ENCODE results near the gene RRP1. TPM values are rescaled to one million over a fixed set of nuclear protein-coding genes. Genes with fewer than 3 reads are reported as not detected.

RRP1 gene
- total and polyA plus RNA-seq, 2 of the 13 experiments (the other 11 are each of a cell fraction or from before 2014, with no cell fraction given) = 20.1 to 35.1 TPM

DNA sequence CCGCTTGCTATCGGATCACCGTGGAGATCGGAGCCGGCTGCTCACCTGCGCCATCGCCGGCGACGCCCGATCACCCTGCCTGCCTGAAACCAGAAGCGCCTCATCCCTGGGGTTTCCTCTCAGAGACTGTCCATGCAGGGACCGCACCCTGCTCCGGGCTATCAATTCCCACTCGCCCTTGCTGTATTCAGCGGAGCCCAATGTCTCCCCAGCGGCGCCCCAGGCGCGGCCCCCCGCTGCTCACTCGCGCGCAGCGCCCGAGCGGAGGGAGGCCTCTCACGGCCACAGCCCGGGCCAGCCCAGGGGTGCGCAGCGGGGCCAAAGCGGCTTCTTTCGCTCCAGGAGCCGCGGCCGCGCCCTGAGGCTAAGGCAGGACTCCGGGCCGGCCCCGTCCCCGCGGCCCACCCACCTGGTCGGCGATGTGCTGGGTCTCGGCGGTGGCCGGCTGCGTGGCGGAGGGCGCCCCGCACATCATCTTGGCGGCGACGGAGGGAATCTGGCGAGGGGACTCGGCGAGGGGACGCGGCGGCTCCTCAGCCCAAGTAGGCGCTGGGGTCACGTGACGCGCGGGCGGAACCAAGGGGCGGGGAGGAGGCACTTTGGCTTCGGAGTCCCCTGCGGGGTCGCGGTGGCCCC, 13.5 kb upstream of the RRP1 start, which contains the start of gene CSTB (continued):
- peak; percentile 89; the same call in 1 of the 2 replicates for TF ChIP-seq UBTF (CRISPR knock-in tag; IDR thresholded peaks at IDR 0.05)
- TF ChIP-seq, protein P1, sequence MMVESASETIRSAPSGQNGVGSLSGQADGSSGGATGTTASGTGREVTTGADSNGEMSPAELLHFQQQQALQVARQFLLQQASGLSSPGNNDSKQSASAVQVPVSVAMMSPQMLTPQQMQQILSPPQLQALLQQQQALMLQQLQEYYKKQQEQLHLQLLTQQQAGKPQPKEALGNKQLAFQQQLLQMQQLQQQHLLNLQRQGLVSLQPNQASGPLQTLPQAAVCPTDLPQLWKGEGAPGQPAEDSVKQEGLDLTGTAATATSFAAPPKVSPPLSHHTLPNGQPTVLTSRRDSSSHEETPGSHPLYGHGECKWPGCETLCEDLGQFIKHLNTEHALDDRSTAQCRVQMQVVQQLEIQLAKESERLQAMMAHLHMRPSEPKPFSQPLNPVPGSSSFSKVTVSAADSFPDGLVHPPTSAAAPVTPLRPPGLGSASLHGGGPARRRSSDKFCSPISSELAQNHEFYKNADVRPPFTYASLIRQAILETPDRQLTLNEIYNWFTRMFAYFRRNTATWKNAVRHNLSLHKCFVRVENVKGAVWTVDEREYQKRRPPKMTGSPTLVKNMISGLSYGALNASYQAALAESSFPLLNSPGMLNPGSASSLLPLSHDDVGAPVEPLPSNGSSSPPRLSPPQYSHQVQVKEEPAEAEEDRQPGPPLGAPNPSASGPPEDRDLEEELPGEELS (CRISPR knock-in tag; IDR thresholded peaks at IDR 0.05) = no peak
- TF ChIP-seq ISL2 (CRISPR knock-in tag; IDR thresholded peaks at IDR 0.05) = no peak
- TF ChIP-seq GFI1 (CRISPR knock-in tag; IDR thresholded peaks at IDR 0.05; ENCODE audit: borderline replicate concordance) = peak; percentile 54; the same call in 1 of the 2 replicates
- TF ChIP-seq, protein P2, sequence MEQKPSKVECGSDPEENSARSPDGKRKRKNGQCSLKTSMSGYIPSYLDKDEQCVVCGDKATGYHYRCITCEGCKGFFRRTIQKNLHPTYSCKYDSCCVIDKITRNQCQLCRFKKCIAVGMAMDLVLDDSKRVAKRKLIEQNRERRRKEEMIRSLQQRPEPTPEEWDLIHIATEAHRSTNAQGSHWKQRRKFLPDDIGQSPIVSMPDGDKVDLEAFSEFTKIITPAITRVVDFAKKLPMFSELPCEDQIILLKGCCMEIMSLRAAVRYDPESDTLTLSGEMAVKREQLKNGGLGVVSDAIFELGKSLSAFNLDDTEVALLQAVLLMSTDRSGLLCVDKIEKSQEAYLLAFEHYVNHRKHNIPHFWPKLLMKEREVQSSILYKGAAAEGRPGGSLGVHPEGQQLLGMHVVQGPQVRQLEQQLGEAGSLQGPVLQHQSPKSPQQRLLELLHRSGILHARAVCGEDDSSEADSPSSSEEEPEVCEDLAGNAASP (CRISPR knock-in tag; IDR thresholded peaks at IDR 0.05; ENCODE audit: borderline replicate concordance) = no peak
- TF ChIP-seq ZNF564 (CRISPR knock-in tag; IDR thresholded peaks at IDR 0.05) = peak; percentile 56
- TF ChIP-seq TAF1 (CRISPR knock-in tag; IDR thresholded peaks at IDR 0.05) = peak; percentile 87
- TF ChIP-seq PHF20 (CRISPR knock-in tag; IDR thresholded peaks at IDR 0.05) = peak; percentile 55
- peak; percentile 28; the same call in 1 of the 2 replicates for TF ChIP-seq ZNF543 (CRISPR knock-in tag; IDR thresholded peaks at IDR 0.05)
- TF ChIP-seq TOE1 (CRISPR knock-in tag; IDR thresholded peaks at IDR 0.05) = no peak
- TF ChIP-seq GATA4 (IDR thresholded peaks at IDR 0.05; ENCODE audit: borderline replicate concordance, low read depth) = no peak
- TF ChIP-seq ZNF10 (CRISPR knock-in tag; IDR thresholded peaks at IDR 0.05; ENCODE audit: borderline replicate concordance, low read depth) = no peak
- TF ChIP-seq ZNF367 (CRISPR knock-in tag; IDR thresholded peaks at IDR 0.05; ENCODE audit: borderline replicate concordance) = no peak
- 0 out of 2 replicates have a peak, but pooled peaks have one; percentile 7 for TF ChIP-seq ZNF609 (CRISPR knock-in tag; IDR thresholded peaks at IDR 0.05; ENCODE audit: borderline replicate concordance)
- 0 out of 2 replicates have a peak, but pooled peaks have one; percentile 27 for TF ChIP-seq TMF1 (CRISPR knock-in tag; IDR thresholded peaks at IDR 0.05; ENCODE audit: low read depth)
- TF ChIP-seq KAT8 (CRISPR knock-in tag; IDR thresholded peaks at IDR 0.05) = peak; percentile 53; the same call in 1 of the 2 replicates
- peak; percentile 83 for TF ChIP-seq ZNF883 (CRISPR knock-in tag; IDR thresholded peaks at IDR 0.05; ENCODE audit: not compliant biosample characterization)
- TF ChIP-seq ZBTB3 (CRISPR knock-in tag; IDR thresholded peaks at IDR 0.05; ENCODE audit: borderline replicate concordance, low read depth) = 0 out of 2 replicates have a peak, but pooled peaks have one; percentile 69
